GM12872 (cell line): ENCODE data around the gene CABCOCO1.

Source experiments
- TF ChIP-seq, protein P1 (sequence below): IDR thresholded peaks from 3 replicates; pipeline ENCODE4 v1.5.1; 2011; ENCODE audit warnings: low read depth, mild to moderate bottlenecking, low read length, moderate library complexity; ENCODE audit not compliant: insufficient read depth

Gene CABCOCO1, protein sequence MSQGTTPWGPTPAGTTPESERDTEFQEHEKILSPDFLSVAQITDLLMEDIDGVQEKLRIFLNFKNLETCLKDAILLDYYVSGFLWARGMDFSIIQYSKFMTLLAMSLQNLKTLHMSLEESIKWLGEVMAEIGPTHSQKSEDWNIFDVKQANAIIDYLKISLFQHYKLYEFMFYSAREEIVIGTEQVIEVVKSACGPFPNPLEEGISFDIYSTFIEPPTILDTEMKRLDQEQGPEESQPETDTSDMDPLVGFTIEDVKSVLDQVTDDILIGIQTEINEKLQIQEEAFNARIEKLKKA

DNA sequence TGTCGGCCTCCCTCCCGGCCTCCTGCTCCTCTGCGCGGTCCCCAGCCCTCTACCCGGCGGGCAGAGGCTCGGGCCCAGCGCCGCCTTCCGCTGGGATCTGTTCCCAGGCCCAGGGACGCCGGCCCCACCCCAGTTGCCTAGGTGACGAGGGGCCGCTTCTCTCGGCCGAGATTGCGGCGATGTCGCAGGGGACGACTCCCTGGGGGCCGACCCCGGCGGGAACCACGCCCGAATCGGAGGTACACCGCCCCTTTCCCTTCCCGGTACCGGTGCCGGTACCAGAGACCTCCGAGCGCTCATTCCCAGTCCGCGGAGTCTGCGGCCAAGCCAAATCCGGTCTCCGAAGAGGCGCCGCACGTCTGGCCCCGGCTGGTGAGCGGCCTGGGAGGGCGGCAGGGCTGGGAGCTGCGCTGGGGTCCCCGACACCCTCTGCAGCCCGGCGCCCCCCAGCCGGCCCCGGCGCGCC is at the start of gene CABCOCO1:
CABCOCO1 (plus strand) TSS at position 136 of the 466 bp plus-strand sequence; CDS start at position 180, 44 bp downstream.
- TF ChIP-seq, protein P1, sequence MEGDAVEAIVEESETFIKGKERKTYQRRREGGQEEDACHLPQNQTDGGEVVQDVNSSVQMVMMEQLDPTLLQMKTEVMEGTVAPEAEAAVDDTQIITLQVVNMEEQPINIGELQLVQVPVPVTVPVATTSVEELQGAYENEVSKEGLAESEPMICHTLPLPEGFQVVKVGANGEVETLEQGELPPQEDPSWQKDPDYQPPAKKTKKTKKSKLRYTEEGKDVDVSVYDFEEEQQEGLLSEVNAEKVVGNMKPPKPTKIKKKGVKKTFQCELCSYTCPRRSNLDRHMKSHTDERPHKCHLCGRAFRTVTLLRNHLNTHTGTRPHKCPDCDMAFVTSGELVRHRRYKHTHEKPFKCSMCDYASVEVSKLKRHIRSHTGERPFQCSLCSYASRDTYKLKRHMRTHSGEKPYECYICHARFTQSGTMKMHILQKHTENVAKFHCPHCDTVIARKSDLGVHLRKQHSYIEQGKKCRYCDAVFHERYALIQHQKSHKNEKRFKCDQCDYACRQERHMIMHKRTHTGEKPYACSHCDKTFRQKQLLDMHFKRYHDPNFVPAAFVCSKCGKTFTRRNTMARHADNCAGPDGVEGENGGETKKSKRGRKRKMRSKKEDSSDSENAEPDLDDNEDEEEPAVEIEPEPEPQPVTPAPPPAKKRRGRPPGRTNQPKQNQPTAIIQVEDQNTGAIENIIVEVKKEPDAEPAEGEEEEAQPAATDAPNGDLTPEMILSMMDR: no peak

DNA sequence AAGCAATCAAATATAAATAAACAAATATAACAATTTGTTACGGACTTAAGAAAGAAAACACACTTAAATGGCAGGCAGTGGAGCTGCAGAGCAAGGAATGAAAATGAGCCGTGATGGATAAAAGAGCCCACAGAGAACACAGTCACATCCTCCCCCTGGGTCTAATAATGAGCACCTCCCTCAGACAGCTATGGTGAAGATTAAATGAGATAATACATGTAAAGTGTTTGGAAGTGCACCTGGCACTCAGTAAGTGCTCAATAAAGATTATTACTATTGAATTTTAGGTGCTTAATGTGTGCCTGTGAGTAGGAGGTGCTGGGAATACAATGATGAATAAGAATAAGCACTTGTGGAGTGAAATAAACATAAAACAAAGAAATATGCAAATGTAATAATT is 49.1 kb upstream of the CABCOCO1 start:
- TF ChIP-seq, protein P1: no peak

DNA sequence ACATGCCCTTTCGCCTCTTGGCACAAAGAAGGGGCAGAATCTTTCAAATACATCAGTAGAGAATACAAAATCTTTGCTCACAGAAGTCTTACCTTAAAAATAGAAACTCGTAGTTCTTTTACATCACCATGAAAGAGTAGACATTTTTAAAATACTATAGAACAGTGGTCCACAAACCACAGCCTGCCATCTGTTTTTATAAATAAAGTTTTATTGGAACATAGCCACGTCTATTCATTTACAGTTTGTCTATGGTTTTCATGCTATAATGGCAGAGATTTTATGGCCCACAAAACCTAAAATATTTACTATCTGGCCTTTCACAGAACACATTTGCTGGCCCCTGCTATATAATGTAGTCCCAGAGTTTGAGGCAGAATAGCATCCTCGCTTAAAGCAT is 46.1 kb upstream of the CABCOCO1 start:
- TF ChIP-seq, protein P1: no peak

DNA sequence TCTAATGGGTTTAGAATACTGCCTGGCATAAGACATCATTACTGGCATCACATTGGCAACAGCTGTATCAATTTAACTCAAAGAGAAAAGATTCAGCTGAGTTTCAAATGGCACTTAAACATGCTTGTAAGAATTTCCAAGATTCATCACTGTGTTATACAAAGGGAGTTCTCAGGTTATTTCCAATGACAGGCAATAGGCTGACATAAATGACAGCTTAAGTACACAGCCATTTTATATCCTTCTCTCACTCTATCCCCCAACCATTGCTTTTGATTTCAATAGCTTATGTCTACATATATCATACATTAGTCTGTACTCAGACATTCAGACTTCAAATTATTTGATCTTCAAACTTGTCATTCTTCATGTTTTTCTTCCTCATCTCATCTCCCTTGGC is 45.5 kb upstream of the CABCOCO1 start:
- TF ChIP-seq, protein P1: no peak

DNA sequence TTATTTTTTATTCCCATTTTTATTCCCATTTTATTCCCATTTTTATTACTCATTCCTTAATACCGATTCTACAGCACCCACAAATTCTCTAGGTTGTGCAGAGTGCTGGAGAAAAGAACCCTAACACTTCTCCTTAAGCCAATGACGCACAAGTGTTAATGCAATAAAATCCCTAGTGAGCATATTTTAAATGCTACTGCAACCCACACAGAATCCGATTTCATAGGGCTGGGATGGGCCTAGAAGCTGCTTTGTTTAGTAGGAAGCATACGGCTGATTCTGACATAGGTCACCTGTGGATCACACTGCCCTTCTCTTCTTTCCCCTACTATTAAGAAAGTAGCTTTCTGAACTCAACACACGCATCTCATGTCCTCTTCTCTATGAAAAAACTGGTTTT is 45.1 kb upstream of the CABCOCO1 start:
- TF ChIP-seq, protein P1: no peak

DNA sequence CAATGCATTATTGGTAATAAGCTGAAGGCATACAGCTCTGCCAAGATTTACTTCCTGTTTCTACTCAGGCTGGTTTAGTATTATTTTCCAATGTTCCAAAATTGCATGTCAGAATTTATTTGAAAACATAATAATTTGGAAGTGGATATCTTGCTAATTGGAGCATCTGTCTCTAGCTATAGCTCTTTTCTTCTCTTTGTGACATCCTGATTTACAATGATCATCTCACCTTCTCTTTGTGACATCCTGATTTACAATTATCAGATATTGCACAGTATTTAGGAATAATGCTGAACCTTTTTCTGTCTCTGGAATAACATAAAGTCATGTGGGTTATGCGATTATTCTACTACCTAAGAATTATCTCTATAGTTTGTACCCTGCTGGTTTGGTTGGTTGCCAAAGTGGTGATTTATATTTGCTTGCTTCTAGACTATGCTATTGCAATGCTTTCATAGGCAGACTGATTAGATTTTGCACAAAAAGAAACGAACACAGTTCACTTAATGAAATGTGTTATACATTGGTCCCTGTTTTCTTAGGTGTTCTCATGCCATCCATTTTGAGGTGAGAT is 44.3 kb upstream of the CABCOCO1 start:
- TF ChIP-seq, protein P1: no peak

DNA sequence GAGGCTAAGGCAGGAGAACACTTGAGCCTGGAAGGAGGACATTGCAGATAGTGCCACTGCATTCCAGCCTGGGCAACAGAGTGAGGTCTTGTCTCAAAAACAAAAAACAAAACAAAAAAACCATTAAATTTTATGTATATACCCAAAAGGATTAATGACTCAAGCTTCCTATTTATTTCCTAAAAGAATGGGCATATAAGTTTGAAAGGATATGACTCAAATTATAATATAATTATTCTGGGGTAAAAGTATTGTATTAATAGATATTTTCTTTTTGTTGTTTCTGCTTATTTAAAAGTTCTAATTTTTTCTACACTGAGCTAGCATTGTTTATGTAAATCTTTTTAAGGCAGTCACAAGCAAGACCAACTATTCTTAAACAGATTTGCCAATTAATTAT is 42.2 kb upstream of the CABCOCO1 start:
- TF ChIP-seq, protein P1: no peak
